GM12864 (cell line): ENCODE data around the gene CHST5.

Source experiments
- DNase-seq: peaks from one replicate; pipeline ENCODE4 v3.0.0-alpha.2; 2011; ENCODE audit warnings: low read depth
- H3K4me3 ChIP-seq: 2 replicates; pipeline ENCODE4 v1.5.1; 2011; ENCODE audit warnings: mild to moderate bottlenecking, low read depth, low read length, control low read depth
- TF ChIP-seq, protein P1 (sequence below): IDR thresholded peaks from 2 replicates; pipeline ENCODE4 v1.5.1; 2011; ENCODE audit warnings: low read depth, mild to moderate bottlenecking, moderate library complexity, low read length, control low read depth, inconsistent platforms; ENCODE audit errors: missing control alignments

The CHST5 gene

DNA sequence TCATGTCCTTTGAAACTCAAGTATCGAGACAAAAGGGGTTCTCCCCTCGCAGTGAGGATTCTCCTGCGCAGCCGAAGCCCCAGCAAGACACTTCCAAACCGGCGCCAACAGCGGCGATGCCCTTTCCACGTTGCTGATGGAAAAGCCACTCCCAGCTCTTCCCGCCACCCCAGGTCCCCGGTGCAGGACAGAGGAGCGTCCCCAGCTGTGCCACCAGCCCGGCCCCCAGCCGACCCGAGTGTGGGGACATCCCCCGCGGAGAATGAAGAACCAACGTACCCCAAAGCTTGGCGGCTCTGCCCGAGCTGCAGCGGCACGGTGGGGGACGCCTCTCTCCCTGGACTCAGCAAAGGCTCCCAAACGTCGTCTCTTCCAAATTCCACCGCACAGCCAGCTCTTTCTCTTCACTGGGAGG lies 41.2 kb downstream of the CHST5 start:
- TF ChIP-seq, protein P1, sequence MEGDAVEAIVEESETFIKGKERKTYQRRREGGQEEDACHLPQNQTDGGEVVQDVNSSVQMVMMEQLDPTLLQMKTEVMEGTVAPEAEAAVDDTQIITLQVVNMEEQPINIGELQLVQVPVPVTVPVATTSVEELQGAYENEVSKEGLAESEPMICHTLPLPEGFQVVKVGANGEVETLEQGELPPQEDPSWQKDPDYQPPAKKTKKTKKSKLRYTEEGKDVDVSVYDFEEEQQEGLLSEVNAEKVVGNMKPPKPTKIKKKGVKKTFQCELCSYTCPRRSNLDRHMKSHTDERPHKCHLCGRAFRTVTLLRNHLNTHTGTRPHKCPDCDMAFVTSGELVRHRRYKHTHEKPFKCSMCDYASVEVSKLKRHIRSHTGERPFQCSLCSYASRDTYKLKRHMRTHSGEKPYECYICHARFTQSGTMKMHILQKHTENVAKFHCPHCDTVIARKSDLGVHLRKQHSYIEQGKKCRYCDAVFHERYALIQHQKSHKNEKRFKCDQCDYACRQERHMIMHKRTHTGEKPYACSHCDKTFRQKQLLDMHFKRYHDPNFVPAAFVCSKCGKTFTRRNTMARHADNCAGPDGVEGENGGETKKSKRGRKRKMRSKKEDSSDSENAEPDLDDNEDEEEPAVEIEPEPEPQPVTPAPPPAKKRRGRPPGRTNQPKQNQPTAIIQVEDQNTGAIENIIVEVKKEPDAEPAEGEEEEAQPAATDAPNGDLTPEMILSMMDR = no peak
- peak overlapping the region; percentile 45 for H3K4me3 ChIP-seq
- DNase-seq = no peak

DNA sequence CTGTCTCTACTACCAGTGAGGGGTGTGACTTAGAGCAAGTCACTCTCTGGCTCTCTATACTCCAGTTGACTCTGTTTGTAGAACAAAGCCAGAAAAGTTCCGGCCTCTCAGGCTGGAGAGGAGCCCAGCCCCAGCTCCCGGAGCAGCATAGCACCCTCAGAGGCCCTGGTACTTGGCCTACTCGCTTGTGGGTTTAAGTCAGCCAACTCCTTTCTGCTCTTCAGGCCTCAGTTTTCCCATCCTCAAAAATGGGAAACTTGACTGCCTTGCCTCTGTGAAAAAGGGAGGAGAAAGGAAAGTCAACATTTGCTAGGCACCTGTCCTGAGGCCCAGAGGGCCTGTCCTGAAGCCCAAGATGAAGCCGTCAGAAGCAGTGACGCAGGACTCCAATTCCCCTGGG lies 41.7 kb downstream of the CHST5 start:
- no peak for DNase-seq
- H3K4me3 ChIP-seq = no peak overlapping the region
- TF ChIP-seq, protein P1 = no peak

DNA sequence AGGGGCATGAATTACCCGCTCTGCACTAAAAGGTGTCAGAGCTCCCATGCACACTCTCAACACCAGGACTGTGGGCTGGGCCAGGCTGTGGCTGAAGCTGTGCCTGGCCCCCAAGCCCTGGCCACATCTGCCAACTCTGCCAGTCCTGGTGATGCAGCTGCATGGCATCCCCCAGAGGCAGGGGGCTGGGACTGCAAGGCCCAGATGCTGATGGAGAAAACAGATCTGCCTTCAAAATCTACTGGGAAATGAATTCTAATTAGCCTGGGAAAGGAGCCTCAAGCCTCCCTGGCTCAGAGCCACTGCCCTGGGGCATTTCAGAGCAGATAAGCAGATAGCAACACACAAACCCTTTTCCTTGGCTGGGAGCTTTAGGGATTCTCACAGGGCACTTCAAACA lies 44.0 kb downstream of the CHST5 start:
- TF ChIP-seq, protein P1 = peak; percentile 51
- no peak for DNase-seq
- H3K4me3 ChIP-seq = no peak overlapping the region

DNA sequence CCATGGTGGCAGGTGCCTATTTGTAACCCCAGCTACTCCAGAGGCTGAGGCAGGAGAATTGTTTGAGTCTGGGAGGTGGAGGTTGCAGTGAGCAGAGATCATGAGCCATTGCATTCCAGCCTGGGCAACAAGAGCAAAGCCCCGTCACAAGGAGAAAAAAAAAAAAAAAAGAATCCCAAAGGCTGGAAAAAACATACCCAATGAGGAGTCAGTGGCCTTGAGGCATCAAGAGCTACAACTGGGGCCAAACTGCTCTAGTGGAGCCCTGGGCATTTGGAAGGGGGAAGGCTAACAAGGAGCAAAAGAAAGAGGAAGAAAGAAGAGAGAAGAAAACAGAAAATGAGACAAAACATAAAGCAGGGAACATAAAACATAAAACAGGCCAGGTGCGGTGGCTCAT lies 47.6 kb downstream of the CHST5 start:
- H3K4me3 ChIP-seq = no peak overlapping the region
- DNase-seq = no peak
- TF ChIP-seq, protein P1 = no peak

DNA sequence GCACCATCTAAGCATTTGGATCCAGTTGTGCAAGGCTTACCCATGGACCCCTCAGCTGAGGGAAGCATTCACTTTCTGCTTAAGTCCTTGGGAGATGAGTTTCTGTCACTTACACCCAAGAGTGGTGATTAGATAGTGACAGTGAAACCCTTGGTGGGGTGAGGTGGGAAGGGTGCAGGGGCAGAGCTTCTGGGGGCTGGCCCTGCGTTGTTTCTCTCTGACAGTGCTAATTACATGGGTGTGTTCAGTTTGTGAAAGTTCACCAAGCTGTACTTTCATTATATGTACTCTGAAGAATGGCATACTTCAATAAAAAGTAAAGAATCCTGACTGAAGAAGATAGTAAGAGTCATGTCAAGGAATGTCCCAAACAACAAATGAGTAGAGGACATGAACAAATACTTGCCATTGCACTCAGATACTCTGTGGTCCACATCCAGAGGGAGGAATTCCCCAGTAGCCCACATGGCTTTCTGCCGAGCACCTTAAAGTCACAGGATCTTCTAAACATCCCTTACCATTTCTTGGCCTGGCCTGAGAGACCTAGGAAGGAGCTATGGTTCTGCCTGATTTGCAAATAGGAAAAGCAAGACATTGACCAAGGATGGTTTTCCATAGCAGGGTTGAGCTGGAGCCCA lies 49.1 kb downstream of the CHST5 start:
- H3K4me3 ChIP-seq = no peak overlapping the region
- TF ChIP-seq, protein P1 = no peak
- DNase-seq = no peak

DNA sequence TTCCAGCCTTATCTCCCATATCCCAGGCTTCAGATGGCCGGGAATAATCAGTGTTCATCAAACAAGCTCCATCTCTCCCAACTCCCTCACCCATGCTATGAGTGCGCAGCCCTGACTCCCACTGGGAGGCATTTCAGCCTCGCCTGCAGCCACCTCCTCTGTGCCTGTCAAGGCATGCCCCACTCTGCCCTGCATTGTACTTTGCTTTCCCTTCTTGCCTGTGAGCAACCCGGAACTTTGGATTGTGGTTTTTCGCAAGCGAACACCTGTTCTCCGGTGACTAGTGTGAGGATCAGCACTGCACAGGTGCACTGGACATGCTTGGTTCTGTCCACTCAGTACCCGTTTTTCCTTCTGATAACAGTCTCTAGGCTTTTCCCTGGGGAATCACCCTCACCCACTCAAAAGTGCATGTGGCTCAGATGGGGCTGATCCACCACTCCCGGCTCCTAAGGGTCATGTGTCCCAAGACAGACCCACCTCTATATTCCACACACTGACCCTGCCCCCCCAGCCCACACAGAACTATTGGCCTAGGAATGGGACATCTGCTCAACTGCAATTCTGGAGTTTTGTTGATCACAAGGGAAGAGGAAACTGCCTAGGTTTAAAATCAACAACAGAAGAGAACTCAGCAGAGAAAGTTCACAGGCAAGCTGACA lies 49.8 kb downstream of the CHST5 start:
- no peak for DNase-seq
- TF ChIP-seq, protein P1 = no peak
- no peak overlapping the region for H3K4me3 ChIP-seq
